ENCODE results near the gene AFDN.

GRCh38 chr6:167952512-167952859 is 125.8 kb downstream of the AFDN start:
- TF ChIP-seq, protein P1, sequence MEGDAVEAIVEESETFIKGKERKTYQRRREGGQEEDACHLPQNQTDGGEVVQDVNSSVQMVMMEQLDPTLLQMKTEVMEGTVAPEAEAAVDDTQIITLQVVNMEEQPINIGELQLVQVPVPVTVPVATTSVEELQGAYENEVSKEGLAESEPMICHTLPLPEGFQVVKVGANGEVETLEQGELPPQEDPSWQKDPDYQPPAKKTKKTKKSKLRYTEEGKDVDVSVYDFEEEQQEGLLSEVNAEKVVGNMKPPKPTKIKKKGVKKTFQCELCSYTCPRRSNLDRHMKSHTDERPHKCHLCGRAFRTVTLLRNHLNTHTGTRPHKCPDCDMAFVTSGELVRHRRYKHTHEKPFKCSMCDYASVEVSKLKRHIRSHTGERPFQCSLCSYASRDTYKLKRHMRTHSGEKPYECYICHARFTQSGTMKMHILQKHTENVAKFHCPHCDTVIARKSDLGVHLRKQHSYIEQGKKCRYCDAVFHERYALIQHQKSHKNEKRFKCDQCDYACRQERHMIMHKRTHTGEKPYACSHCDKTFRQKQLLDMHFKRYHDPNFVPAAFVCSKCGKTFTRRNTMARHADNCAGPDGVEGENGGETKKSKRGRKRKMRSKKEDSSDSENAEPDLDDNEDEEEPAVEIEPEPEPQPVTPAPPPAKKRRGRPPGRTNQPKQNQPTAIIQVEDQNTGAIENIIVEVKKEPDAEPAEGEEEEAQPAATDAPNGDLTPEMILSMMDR (IDR thresholded peaks at IDR 0.05; ENCODE audit: poor library complexity): no peak
- TF ChIP-seq EZH2phosphoT487 (IDR thresholded peaks at IDR 0.05; ENCODE audit: low read depth, severe bottlenecking, unreplicated experiment) (no peak), EZH2 (IDR thresholded peaks at IDR 0.05; ENCODE audit: borderline replicate concordance) (no peak)
